Measurements from ENCODE around the gene SHISAL2A.

DNA sequence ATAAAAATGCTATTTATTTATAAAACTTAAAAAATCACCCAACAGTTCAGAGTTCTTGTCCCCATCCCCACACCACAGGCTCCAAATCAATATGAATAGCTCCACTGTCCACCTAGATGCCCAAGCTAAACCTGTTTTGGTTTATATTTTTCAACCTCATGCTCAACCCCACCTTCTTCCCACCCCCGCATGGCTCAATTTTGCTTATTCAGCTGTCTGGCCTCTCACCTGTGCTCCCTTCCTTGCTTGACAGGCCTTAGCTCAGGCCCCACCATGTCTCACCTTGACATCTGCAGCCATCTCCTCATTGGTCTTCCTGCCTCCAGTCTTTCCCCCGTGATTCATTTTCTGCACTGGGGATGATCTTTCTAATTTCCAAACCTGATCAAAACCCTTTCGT lies 47.4 kb downstream of the SHISAL2A start:
- no peak for TF ChIP-seq GATA3 (IDR thresholded peaks at IDR 0.05; ENCODE audit: low read depth, low read length)
- no peak for TF ChIP-seq GATA2 (IDR thresholded peaks at IDR 0.05; ENCODE audit: low read depth, low read length)
